G401 (cell line): Measurements from ENCODE around the gene TAP2. TPM values are rescaled to one million over a fixed set of nuclear protein-coding genes. Genes with fewer than 3 reads are reported as not detected.

Source experiments
- DNase-seq: peaks from one replicate; pipeline ENCODE4 v3.0.0-alpha.2; 2015; ENCODE audit warnings: low spot score
- in situ Hi-C: cut with HindIII; loops from 2 replicates; pipeline ENCODE4 v1.10.0; 2016; ENCODE audit warnings: low sequenced_read_pairs, mixed read lengths
- total RNA-seq: library from RNA; depleted of rRNA; stranded (reverse); fragments of >200 nt; shearing (Covaris generic); gene quantifications from 2 replicates; pipeline ENCODE4 v1.2.3, GENCODE V29; 2014

Gene TAP2
- total RNA-seq, 1 experiment from 2014 or later = 14.5 TPM

DNA sequence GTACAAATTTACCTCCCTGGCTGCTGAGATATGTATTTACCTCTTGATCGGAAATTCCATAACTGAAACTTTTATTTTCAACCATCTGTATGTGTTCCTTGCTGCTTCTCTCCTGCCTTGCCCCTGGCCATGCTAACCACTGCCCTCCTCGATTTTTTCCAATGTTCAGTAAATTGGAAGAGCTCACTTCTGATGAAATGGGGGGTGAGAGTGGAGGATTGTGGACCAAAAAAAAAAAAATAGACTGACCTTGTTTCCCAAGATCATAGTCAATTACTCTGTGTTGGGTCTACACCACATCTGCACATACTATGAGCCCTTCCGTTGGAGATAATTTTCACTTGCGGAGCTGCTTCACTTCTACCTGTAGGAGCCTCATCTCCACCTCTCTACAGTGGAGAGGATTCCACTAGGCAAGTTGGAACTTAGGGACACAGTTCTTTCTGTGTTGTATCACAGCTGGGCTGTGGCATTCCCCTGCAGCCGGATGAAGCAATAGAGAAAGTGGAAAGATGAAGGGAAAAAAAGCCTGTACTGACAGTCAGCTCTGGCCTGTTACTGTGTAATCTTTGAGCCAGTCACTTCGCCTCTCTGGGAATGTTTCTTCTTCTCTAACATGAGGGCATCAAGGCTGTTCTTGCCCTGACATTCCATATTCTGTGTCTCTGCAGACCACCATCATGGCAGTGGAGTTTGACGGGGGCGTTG is 17.1 kb upstream of the TAP2 start:
- in situ Hi-C loops = no loop called here
- DNase-seq = no peak

DNA sequence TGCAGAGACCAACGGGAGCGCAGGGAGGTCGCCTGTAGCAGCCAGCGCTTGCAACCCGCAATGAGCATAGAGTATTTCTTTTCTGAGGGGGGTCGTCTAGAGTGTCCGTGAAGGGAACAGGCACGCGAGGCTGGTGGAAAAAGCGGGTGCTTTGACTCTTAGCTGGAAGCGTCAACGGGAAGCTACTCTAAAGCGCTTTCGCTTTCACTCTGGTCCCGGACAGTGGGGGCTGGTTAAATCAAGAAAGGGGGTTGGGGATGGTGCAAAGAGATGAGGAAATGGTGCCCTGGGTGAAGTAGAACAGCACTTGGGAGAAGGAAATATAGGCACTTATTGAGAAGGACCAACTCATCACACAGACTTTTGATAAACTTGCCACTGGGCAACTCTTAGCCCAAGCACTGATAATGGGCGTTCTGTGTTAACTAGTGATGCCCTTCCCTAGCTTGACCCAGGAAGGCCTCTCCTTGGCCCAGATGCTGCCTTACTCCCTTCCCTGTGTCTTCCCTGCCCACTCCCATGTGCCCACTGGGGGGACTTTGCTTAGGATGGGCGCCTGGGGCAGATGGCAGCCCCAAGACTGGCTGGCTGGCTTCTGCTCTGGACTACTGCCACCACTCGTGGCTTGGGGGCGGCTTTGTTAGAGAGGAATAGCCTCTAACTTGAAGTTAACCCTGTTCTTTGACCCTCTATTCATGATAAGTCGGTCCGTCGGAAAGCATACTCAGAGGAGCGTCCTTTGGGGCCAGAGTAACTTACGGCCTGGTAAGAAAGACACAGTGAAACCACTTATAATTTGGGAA is 16.0 kb upstream of the TAP2 start:
- in situ Hi-C loops = no loop called here
- no peak for DNase-seq

DNA sequence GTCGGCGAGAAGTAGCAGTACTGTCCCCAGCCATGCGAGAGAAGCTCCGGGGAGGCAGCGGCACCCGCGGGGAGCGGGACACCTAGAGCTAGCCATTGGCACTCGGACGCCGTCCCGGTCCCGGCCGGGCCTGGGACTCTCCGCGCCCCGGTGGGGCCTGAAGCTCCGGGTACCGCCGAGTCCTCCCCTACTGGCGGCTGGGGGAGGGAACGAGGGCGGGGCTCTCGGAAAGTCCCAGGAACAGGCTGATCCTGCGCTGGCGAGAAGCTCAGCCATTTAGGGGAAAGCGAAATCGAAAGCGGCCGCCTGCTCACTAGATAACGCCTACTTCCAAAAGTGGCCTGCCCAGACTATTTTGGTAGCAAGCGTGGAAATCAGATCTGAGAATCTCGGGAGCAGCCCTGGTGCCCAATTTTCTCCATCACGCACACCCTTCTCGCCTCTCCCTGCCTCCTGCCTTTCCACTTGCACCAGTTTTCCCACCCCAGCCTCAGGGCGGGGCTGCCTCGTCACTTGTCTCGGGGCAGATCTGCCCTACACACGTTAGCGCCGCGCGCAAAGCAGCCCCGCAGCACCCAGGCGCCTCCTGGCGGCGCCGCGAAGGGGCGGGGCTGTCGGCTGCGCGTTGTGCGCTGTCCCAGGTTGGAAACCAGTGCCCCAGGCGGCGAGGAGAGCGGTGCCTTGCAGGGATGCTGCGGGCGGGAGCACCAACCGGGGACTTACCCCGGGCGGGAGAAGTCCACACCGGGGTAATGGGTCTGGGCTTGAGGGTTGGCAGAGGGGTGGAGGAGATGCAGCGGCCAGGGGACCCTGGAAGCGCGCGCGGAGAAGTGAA is 15.2 kb upstream of the TAP2 start, which contains the start of the genes PSMB9 and TAP1:
Gene PSMB9 (plus strand): TSS at position 652 of the 835 bp plus-strand sequence. CDS start 38 bp downstream, at position 690.
Gene TAP1 (minus strand): TSS at position 164 of the 835 bp plus-strand sequence. CDS start 68 bp downstream, at position 96.
- peak; percentile 90 for DNase-seq
- in situ Hi-C loops = no loop called here

DNA sequence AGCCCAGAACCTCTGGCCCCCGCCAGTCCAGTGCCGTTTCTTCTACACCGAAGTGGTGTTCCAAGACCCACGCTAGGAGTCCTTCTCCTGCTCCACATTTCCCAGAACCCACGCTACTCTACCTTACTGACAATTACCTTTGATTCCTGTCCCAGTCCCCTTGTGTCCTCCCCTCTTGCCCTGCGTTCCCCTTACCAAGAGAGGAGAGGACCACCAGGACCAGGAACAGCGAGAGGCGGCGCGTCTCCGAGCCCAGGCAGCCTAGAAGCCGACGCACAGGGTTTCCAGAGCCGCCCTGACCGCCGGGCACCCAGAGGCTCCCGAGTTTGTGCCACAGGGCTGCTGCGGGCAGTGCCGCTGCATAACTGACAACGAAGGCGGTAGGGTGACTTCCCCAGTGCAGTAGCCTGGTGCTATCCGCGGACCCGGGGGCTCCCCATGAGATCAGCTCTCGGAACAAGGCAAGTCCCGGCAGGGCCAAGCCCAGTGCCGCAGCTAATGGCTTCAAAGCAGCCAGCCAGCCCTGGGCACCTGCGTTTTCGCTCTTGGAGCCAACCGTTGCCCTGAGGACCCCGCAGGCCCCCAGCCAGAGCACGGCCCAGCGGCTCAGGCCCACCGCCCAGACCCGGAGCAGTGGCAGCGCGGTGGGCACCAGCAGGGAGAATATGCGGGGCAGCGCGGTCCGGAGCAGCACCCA is 14.5 kb upstream of the TAP2 start:
- peak; percentile 47 for DNase-seq
- in situ Hi-C loops = no loop called here

DNA sequence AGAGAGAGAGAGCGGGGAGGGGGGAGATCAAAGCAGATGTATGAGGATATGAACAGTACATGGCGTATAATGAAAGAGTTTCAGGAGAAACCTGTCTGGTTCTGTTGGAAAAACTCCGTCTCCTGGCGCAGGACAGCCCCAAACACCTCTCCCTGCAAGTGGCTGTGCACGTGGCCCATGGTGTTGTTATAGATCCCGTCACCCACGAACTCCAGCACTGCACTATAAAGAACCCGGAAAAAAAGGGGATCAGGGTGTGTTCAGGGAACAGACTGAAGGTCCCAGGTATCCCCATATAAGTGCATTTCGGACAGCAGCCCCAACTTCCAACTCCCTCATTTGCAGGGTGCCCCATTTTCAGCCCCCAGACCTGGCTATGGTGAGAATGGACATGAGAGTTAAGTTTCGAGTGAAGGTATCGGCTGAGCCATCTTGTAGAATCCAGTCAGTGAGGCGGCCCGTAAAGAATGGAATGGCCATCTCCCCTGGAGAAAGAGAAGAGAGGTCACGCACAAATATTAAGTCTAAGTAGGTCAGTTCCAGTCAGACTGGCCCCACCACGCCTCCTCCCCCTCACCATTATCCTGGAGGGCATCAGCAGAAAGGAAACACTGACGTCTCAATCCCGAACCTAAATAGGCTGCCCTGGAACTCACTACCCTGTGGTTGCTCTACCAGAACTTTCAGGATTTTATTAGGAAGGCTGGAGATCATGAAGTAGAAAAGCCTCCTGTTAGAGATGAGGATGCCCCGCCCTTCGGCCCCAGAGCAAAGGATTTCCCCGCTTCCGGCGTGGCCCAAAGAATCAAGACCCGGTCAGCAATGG is 13.7 kb upstream of the TAP2 start:
- in situ Hi-C loops = no loop called here
- DNase-seq = no peak

DNA sequence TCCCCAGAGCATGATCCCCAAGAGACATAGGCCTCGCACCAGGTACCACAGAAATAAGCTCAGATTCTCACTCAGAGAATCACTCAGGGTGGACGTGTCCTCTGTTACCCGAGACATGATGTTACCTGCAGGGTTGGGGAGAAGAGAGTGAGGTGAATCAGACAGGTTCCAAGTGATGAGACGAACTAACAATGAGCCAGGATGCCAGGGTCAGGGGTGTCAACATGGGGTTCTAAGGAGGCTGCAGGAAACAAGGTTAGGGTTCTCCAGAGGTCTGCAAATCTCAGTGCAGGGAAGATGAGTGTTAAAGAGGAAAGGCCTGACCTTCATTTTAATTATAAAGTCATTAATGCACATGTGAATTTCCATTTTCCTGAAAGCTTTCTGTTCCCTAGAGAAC is 12.5 kb upstream of the TAP2 start:
- no peak for DNase-seq
- in situ Hi-C loops = no loop called here

DNA sequence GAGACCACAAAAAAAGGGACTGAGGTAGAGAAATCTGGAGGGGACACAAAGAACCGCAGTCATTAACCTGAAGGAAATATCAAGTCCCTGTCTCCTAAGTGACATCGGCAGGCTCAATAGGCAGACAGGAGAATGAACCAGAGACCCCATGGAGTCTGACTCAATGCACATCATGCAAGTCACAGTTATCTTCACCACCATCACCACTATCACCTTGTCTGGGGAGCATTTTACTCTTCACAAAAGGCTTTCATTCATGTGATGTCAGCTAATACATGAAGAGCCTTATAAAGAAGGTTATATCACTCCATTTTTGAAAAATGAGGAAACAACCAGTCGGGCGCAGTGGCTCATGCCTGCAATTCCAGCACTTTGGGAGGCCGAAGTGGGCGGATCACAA is 10.6 kb upstream of the TAP2 start:
- in situ Hi-C loops = no loop called here
- DNase-seq = no peak

DNA sequence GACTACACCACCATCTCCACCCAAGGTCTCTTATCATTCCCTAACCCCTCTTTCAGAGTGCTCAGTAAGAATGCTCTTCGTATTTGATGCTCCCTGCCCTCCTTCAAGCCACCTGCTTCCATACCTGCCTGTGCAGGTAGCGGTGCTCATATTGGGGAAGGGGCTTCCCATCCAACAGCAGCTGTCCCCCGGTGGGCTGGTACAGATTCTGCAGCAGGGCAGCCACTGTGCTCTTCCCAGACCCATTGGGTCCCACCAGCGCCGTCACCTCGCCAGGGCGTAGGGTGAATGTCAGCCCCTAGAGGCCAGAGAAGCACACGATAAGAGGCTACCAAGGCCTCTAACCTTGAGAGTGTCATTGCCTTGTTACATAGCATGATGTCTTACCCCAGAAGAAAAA is 9.3 kb upstream of the TAP2 start:
- in situ Hi-C loops = no loop called here
- no peak for DNase-seq

DNA sequence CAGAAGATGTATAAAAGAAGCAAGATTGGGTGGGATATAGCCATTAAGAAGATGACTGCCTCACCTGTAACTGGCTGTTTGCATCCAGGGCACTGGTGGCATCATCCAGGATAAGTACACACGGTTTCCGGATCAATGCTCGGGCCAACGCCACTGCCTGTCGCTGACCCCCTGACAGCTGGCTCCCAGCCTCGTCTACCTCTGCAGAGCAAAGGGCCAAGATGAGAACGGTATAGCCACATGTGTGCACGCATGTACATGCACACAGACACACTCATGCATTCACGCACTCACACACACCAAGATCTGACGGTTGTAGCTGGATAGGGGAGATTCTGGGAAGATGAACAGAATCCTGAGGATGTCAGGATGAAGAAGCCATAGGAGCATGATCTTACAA is 8.5 kb upstream of the TAP2 start:
- in situ Hi-C loops = no loop called here
- DNase-seq = no peak

DNA sequence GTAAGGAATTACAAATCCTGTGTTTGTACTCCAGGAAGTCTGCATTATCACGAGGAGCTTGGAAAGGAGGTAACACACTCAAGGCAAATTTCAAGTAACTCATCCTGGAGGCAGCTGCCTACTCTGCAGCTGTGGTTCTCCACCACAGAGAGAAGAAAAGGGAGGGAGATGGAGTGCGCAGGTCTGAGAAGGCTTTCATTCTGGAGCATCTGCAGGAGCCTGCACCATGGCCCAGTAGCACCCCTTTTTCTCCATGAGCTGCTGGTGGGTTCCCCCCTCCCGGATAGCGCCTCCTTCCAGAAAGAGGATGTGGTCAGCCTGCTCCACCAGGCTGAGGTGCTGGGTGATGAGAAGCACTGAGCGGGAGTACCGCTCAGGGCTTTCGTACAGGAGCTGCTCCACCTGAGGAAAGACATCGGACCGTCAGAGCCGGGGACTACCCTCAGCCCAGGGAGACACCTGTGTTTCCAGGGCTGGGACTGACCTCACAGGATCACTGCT is 6.9 kb upstream of the TAP2 start:
- no peak for DNase-seq
- in situ Hi-C loops = no loop called here

DNA sequence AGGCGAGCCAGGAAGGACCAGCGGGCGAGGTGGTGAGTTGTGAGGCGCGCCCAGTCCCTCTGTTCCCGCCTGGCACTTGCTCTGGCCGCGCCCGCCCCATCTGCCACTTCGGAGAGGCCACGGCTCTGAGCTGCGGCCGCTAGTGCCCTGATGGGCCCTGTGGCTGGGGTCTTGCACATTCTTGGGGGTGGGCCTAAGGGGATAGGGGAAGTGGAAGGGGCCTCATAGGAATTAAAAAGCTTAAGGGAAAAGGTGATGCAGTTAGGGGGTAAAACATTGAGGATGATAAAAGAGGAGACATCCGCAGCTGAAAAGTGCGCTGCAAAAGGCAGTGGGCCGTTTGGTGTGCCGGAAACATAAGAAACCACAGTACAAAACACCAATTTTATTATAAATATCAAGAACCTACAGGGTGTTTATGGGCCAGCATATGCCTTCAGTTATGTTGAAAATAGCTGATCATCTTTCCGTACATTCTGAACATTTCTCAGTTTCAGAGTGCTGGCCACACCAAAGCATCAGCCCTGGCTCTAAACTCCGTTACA is 6.4 kb upstream of the TAP2 start:
- DNase-seq = no peak
- in situ Hi-C loops = no loop called here

DNA sequence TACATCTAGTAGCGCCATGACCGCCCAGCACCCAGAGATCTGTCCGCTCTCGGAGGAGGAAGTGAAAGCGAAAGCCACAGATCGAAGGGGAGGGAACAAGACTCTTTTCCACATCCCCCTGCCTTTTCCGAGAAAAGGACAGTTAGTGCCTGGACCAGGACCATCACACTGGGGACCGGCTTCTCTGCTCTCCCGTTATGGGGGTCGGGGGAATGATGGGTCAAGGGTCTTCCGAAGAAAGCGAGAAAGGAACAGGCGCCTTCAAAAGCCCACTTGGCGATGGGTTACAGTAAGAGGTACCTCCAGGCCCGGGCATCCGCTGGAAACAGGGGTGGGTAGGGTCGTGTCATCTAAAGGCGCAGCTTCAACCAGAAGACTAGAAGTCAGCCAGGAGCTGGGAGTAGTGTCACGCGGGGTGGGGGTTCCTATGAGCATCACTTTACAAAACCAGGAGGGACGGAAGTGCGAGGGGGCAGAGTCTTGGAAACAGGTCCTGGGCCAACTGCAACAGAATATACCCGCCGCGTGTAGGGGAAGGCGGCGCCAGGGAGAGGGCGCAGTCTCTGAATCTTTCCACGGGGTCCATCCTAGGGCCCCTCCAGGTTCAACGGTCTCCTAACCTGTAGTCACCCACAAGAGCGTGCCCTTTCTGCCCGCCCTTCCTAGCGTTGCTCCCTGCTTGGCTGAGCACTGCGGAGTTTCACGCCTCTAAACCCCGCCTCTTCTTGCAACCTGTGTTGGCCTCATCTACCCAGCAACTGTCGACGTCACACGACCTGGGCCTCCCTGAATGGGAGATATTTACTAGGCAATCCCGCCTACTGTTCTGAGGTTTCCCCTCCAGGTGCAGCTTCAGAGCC is 5.7 kb upstream of the TAP2 start, which contains the start of gene PSMB8:
Gene PSMB8 (minus strand): TSS at position 69 of the 860 bp plus-strand sequence. CDS start 51 bp downstream, at position 18.
- in situ Hi-C loops = no loop called here

DNA sequence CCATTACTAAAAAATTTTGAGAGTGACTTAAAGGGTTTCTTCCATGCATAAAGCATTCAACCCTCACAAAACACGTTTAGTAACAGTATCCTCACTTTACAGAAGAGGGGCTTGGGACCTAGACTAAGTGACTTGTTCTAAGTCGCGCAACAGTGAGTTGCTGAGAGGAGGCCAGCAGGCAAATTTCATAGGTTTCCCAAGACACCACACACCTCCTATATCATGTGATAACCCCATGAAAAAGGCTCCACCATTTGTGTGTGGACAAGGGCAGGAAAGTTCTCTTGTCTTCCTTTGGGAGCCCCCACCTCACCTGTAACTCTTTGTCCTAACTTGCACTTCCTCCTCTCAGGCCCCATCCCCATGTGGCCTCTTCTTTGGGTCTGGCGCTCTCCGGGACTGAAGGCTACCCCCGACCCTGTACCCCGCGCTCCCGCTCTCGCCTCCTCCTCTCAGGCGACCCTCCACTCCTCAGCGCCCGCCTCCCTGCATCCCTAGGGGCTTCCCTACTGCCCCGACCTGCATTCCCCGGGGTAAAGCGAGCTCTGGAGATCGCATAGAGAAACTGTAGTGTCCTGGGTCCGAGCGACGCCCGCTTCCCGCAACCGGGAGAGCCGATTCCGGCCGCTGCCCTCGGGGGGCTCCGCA is 4.9 kb upstream of the TAP2 start:
- DNase-seq = no peak
- in situ Hi-C loops = no loop called here

More for the DNA sequence above, 5.7 kb upstream of the TAP2 start, which contains the start of gene PSMB8:
- DNase-seq = peak; percentile 98

DNA sequence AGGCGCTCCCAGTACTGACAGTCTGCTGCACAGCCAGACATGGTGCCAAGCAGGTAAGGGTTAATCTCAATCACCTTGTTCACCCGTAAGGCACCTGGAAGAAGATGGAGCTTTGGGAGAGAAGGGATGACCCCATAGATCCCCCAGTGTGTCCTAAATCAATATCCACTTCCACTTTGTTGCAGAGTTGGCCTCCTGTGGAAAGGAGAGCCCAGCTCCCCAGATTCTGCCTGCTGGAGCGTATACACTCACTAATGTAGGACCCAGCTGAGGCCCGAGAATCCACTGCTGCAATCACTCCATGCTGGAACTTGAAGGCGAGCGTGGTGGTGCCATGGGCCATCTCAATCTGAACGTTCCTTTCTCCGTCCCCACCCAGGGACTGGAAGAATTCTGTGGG is 4.2 kb upstream of the TAP2 start:
- no peak for DNase-seq

DNA sequence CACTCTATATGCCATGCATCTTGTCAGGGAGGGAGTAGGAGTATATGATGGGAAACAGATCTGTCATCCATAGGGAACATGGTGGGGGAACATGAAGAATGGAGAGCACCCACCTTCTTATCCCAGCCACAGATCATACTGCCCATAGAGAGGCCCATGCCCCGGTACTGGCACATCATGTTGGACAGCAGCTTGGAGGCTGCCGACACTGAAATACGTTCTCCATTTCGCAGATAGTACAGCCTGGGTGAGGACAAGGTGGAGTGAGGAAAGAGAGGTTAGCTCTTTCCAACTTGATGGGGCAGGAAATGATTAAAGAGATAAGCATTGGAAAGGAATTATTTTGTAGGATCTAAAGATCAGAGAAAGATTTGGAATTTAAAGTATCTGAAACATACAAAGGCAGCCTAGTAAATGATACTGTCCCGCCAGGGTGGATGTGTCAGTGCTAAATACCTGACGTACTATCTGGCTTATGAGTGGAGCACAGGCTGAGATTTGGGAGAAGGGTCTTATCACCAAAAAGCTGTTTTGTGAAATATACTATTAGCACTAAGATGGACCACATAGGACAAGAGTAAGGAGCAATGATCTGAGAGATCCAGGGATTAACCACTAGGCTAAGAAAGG is 3.6 kb upstream of the TAP2 start:
- DNase-seq = no peak
- in situ Hi-C loops = no loop called here

More for the DNA sequence above, 4.2 kb upstream of the TAP2 start:
- in situ Hi-C loops = no loop called here
